HUDEP-2 (cell line): ENCODE data around the gene TGM1.
"Not testable (repeated sequence)": the region's sequence is repeated elsewhere in the genome, so short reads cannot be mapped to it uniquely, and the experiment has no call there.

Source experiments
- DNase-seq, 76 experiments: peaks; one replicate each; lab custom pipeline; 2025; ENCODE audit not compliant: unreplicated experiment in 76 of 76; lab: John Stamatoyannopoulos, UW

Gene TGM1

DNA sequence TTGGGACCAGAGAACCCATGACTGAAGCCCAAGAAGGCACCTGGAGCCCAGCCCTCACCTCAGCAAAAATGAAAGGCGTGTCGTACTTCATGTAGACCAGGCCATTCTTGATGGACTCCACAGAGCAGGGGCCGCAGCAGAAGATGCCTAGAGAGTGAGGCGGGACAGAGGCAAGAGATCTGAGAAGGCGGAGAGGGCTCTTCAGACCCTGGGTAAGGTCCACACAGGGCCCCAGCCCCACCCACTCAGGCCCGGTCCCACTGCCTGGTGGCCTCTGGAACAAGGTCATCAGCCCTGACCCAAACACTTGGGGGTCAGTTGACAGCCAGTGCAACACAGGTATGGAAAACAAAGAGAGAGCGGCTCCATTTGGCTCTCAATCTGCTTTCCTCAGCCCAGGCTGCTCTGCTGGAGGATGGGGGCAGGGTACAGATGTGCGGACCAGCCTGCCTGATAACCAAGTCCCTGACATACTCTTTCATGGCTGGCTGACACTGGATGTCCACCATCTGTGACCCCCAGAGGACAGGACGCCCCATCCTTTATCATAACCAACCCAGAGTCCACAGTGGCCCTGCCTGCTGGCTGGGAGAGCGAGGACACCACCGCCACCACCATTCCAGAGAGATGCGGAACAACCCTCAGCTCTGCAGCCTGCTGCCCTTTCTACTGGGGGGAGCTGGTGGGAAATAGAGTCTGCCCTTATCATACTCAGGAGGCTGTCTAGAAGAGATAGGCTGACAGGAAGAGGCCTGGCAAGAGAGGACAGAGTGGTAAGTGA lies 6.9 kb downstream of the TGM1 start:
- DNase-seq, result peak in 64 of 76 experiments; percentile 11 to 83 (median 54)

- no peak for DNase-seq
These were observed 7.5 kb downstream of the TGM1 start for GRCh38 chr14:24255438-24255837.

DNA sequence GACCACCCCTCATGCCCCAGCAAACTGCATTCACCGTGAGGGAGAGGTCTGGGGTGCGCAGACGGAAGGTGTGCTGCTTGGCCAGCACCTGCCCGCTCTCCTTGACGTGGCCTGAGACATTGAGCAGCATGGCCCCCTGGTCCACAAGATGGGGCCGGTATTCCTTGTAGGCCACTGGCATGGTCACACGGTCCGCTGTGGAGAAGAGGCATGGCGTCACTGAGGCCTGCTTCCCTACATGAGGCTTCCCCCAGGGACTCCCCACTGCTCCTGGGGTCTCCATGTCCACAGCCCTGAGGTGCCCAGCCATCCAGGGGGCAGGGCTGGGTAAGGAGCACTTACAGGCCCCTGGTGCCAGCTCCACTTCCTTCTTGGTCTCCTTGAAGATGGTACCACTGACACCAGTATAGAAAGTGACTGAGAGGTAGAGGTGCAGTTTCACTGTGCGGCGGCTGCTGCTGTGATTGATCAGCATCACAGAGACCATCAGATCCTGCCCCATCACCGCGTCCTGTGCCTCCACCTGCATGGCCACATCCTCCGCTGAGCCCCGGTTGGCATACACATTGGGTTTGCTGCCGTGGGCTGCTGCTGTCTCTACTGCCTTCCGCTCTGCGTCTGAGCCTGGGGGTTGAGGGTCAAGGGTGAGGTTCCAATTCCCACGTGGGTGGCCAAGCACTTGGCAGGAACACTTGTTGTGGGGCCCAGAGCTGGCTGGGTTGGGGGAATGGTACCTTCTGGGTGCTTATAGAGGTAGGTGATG lies 8.2 kb downstream of the TGM1 start:
- DNase-seq, result no peak

DNA sequence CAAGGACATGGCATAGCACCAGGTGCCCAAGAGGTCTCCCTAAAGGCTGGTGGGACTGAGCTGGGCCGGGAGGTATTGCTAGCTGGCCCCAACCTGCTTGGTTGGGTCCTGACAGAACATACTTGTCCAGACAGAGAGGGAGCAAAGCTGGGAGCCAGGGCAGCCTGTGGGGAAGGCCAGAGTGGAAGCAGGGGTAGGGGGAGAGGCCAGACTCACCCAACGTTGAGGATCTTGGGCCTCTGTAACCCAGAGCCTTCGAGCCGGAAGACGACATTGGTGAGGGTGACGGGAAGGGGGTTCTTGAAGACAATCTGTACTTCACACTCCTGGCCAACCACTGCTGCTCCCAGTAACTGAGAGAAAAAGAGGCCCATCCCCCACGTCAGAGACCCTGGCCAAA lies 9.0 kb downstream of the TGM1 start:
- DNase-seq, result no peak

- no peak for DNase-seq
These were observed 10.5 kb downstream of the TGM1 start for GRCh38 chr14:24252289-24253124.

DNA sequence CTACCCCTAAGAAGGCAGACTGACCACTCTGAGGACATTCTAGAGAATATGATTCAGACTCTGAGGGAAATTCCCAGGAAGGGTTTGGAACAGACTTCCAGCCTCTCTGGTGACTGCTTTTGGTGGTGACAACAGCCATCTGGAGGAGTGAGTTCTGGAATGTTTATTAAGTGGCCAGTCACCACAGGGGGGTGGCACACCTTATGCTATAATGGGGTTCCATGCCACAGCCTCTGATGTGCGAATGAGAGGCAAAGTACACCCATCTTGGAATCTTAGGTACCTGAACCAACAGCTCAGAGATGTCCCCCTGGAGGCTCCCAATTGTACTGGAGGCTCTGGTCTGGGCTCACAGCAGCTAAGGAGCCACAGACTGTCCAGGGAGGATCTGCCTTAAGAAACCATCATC lies 11.1 kb downstream of the TGM1 start:
- DNase-seq, result no peak

DNA sequence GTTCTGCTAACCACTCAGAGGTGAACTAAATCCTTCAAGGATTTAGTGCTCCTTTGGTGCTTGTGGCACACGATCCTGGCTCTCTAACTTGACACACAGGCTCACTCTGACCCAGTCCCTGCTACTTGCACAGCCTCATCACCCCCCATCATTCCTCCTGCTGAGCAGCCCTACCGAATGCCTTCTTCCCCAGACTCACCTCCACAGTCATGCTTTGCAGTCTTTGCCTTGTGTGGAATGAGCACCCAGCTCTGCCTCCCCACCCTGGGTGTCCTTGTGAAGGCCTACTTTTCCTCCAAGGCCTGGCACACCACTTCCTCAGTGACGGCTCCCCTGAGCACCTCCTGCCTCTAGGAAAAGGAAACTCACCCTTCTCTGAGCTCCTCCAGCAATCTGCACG lies 12.6 kb downstream of the TGM1 start:
- no peak for DNase-seq

- DNase-seq, result no peak
These were observed 13.6 kb downstream of the TGM1 start for GRCh38 chr14:24249230-24250021.

DNA sequence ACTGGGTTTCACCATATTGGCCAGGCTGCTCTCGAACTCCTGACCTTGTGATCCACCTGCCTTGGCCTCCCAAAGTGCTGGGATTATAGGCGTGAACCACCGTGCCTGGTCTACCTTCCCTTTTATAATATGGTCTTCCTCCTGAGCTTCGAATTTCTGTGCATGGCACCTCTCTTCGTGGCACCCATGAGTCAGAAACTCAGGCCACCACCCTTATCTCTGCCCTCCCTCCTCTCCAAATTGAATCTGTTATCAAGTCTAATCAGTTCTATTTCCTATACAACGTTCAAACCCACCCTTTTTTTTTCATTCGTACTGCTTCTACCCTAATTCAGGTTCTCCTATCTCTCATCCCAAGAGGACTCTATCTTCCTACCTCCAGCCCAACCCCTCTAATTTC lies 15.6 kb downstream of the TGM1 start:
- DNase-seq, result peak in 41 of 76 experiments; percentile 5 to 78 (median 30)

DNA sequence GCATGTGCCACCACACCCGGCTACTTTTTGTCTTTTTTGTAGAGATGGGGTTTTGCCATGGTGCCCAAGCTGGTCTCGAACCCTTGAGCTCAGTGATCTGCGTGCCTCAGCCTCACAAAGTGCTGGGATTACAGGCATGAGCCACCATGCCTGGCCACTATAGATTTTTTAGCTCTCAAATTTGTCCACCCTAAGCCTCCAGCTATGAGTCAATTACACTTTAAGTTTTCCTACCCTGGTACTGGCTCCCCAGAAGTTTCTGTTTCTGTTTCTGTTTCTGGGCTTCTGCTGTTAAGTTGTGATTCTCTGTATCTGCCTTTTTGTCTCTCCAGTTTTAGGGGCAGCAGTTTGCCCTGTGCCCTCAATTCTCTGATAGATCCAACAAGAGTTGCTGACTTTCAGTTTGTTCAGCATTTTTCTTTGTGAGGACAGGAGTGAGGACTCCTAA lies 16.2 kb downstream of the TGM1 start:
- no peak for DNase-seq

- DNase-seq, result not testable (repeated sequence)
These were observed 17.6 kb downstream of the TGM1 start for GRCh38 chr14:24245350-24245749.

GRCh38 chr14:24243336-24243836 lies 19.6 kb downstream of the TGM1 start:
- peak in 1 of 76 experiments; percentile 47 for DNase-seq

- DNase-seq, result peak in 68 of 76 experiments; percentile 71 to 98 (median 91)
These were observed 21.0 kb downstream of the TGM1 start for GRCh38 chr14:24241829-24242443.

- DNase-seq, result no peak
These were observed 22.7 kb downstream of the TGM1 start for GRCh38 chr14:24240110-24240918.

DNA sequence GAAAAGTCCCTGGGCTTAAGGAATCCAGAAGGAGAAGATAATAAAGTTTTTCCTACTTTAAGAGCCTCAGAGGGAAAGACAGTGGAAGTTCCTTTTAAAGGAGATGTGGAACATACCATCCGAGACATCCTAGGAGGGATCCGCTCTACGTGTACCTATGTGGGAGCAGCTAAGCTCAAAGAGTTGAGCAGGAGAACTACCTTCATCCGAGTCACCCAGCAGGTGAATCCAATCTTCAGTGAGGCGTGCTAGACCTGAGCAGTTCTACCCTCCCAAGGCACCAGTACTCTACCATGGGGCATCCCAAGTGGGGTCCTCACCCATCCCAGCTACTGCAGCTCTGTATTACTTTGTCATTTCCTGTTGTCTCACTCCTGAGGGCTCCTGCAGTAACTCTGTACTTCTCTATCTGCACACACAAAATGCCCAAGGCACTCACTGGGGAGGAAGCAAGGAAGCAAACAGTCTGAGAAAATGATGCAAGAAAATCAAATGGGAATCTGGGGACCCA lies 24.4 kb downstream of the TGM1 start:
- DNase-seq, result no peak

GRCh38 chr14:24238123-24238522 lies 24.9 kb downstream of the TGM1 start:
- DNase-seq, result no peak

DNA sequence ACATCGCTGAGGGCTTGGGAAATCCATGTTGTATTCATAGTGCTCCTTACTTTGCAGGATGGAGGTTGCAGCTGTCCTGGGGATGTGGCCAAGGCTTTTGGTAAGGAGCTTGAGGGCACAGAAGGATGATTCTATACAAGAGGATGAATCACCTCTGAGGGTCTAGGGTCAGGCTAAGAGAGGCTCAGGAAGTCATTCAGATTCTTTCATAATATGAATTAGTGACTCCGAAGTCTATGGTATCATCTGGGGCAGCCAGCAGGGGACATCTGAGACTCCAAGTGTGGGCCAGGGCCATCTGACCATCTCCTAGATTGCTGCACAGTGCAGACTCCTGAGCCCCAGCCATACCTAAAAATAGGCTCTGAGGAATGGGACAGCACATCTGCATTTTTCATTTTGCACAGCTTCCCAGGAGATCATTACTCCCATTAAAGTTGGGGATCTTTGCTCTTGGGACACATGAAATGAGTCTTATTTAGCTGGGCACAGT lies 25.5 kb downstream of the TGM1 start:
- DNase-seq, result no peak

DNA sequence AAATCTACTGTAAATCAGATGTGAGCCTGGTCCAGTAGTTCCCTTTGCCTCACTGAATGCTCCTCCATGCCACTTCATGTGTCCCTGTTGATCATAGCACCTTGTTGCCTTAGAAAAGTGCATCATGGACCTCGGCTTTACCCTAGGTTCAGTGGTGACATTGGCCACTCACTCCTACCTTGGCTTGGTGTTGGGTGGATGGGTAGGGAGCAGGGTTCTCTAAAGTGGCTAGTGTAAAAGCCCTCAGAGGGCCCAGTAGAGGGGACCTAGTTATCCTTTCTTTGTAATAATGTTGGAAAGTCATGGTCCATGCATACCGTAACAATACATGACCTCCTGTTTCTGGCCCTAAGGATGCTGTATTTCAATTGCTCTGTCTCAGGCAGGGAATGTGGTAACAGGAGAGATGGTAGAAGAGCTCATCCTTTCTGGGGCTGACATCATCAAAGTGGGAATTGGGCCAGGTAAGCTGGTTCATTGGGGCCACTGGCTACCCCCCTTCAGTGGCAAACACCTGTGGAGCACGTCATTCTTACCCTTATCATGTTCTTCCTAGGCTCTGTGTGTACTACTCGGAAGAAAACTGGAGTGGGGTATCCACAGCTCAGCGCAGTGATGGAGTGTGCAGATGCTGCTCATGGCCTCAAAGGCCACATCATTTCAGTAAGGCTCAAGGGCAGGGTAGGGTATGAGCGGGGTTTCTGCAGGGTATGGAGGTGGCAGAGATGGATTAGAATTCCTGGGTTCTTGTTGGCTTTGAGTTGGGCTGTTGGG lies 26.1 kb downstream of the TGM1 start:
- DNase-seq, result no peak
